ENCODE data around the gene ARGLU1. TPM values are rescaled to one million over a fixed set of nuclear protein-coding genes. Genes with fewer than 3 reads are reported as not detected.

ARGLU1 gene, protein sequence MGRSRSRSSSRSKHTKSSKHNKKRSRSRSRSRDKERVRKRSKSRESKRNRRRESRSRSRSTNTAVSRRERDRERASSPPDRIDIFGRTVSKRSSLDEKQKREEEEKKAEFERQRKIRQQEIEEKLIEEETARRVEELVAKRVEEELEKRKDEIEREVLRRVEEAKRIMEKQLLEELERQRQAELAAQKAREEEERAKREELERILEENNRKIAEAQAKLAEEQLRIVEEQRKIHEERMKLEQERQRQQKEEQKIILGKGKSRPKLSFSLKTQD
- 100 to 1,000 TPM in 1 of 4 donors, 10 to 100 TPM in 3; 43.8 to 164 (median 56.0) TPM for polyA plus RNA-seq
- long read RNA-seq, donor 1 = 0 reads
- long read RNA-seq, donor 2, full-length matches to known transcripts = 23 of 66 reads
- long read RNA-seq, donor 2, partial matches to known transcripts = 43 of 66 reads
- long read RNA-seq, donor 2, other reads (novel, unspliced or antisense) = 0 of 66 reads
- long read RNA-seq, donor 3, full-length matches to known transcripts = 6 of 172 reads
- long read RNA-seq, donor 3, partial matches to known transcripts = 166 of 172 reads
- long read RNA-seq, donor 3, other reads (novel, unspliced or antisense) = 0 of 172 reads
- long read RNA-seq, donor 4 = 0 reads
- long read RNA-seq, donor 5, full-length matches to known transcripts = 4 of 38 reads
- long read RNA-seq, donor 5, partial matches to known transcripts = 34 of 38 reads
- long read RNA-seq, donor 5, other reads (novel, unspliced or antisense) = 0 of 38 reads
- long read RNA-seq, donor 6, full-length matches to known transcripts = 13 of 110 reads
- long read RNA-seq, donor 6, partial matches to known transcripts = 97 of 110 reads
- long read RNA-seq, donor 6, other reads (novel, unspliced or antisense) = 0 of 110 reads
- long read RNA-seq, donor 7 = 0 reads
- long read RNA-seq, donor 8, full-length matches to known transcripts = 3 of 20 reads
- long read RNA-seq, donor 8, partial matches to known transcripts = 17 of 20 reads
- long read RNA-seq, donor 8, other reads (novel, unspliced or antisense) = 0 of 20 reads
- long read RNA-seq, donor 9, full-length matches to known transcripts = 5 of 60 reads
- long read RNA-seq, donor 9, partial matches to known transcripts = 55 of 60 reads
- long read RNA-seq, donor 9, other reads (novel, unspliced or antisense) = 0 of 60 reads
- long read RNA-seq, donor 10, full-length matches to known transcripts = 41 of 224 reads
- long read RNA-seq, donor 10, partial matches to known transcripts = 183 of 224 reads
- long read RNA-seq, donor 10, other reads (novel, unspliced or antisense) = 0 of 224 reads

DNA sequence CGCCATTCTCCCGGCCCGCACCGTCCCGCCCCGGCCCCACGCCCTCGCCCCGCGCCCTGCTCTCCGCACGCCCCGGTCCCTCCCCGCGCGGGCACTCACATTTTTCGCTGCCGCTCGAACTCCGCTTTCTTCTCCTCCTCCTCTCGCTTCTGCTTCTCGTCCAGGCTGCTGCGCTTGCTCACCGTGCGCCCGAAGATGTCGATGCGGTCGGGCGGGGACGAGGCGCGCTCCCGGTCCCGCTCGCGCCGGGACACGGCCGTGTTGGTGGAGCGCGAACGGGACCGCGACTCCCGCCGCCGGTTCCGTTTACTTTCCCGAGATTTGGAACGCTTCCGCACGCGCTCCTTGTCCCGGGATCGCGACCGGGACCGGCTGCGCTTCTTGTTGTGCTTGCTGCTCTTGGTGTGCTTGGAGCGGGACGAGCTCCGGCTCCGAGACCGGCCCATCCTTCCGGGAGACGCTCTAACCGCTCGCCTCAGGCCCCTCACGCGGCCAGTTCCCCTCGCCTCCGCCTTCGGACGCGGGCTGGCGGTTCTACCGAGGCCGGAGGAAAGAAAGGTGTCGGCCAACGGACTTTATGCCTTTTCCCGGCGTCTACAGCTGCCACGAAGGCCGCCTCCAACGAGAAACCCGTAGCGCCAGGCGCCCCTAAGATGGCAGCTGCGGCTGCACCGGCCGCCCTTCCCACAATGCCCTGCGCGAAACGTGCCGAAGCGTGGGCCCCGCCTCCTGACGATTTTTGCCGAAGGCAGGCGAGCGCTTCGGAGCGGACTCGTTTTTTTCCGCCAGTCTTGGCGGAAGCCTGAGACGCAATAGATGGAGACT lies at the start of gene ARGLU1:
Gene ARGLU1, minus strand, starts transcription at position 664 of the 825 bp plus-strand sequence. Its CDS starts 218 bp downstream, at position 446.
- H3K4me1 ChIP-seq (ENCODE audit: control insufficient read depth in 3 of 3, insufficient read depth in 2 of 3, low read depth in 1 of 3, low read length in 2 of 3) = peaks cover 4 to 32% (median 23%) of the 10 kb centered on the region in 3 donors
- peak; percentile 94 to 98 for DNase-seq
- H3K36me3 ChIP-seq (ENCODE audit: control insufficient read depth in 3 of 3, insufficient read depth in 2 of 3, low read depth in 1 of 3, low read length in 3 of 3) = no peaks in the 10 kb centered on the region
- no peaks in the 10 kb centered on the region for H3K27me3 ChIP-seq (ENCODE audit: control insufficient read depth in 3 of 3, insufficient read depth in 3 of 3, low read length in 3 of 3)
- FAIRE-seq = peak; percentile 85
- H3K27ac ChIP-seq (ENCODE audit: low read depth in 1 of 3, low read length in 2 of 3) = peak within 1 kb of the TSS; percentile 89 to 98 (median 97)
- H3K4me3 ChIP-seq (ENCODE audit: low read depth in 1 of 3, low read length in 3 of 3) = peak within 1 kb of the TSS; percentile 89 to 98 (median 93)
- H3K9me3 ChIP-seq (ENCODE audit: control insufficient read depth in 2 of 2, insufficient read depth in 1 of 2, low read depth in 1 of 2, low read length in 1 of 2) = no peaks in the 10 kb centered on the region
- WGBS, 3 donors = 0 to 1% (median 1%) methylated on average over 107 to 108 of the region's 108 CpGs

DNA sequence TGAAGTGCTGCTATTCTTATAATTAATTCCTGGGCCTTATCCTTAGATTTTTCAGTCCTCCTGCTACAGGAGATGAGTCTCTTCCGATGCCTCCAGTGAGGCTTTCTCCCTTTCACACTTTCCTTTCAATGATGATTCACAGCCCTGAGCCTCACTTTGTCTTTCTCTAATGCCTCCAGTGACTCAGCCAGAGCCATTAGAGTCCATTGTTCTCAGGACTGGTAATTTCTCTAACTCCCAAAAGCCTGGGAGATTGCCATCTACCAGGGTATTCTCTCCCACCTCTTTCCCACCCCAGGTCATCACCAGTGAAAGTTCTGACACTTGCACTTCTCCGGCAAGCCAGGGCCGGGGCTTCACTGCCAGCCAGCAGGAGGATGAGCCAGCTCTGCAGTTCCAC lies 49.6 kb upstream of the ARGLU1 start:
- no peaks in the 10 kb centered on the region for H3K36me3 ChIP-seq (ENCODE audit: control insufficient read depth in 3 of 3, insufficient read depth in 2 of 3, low read depth in 1 of 3, low read length in 3 of 3)
- WGBS, 3 donors = 89 to 93% (median 91%) methylated on average over 3 of the region's 3 CpGs
- no peaks in the 10 kb centered on the region for H3K27me3 ChIP-seq (ENCODE audit: control insufficient read depth in 3 of 3, insufficient read depth in 3 of 3, low read length in 3 of 3)
- H3K9me3 ChIP-seq (ENCODE audit: control insufficient read depth in 2 of 2, insufficient read depth in 1 of 2, low read depth in 1 of 2, low read length in 1 of 2) = no peaks in the 10 kb centered on the region
- FAIRE-seq (no peak), DNase-seq (no peak)
- peaks cover 0 to 7% (median 6%) of the 10 kb centered on the region in 3 donors for H3K4me1 ChIP-seq (ENCODE audit: control insufficient read depth in 3 of 3, insufficient read depth in 2 of 3, low read depth in 1 of 3, low read length in 2 of 3)
- no peak overlapping the region for H3K27ac ChIP-seq (ENCODE audit: low read depth in 1 of 3, low read length in 2 of 3)
- H3K4me3 ChIP-seq (ENCODE audit: low read depth in 1 of 3, low read length in 3 of 3) = no peak overlapping the region

DNA sequence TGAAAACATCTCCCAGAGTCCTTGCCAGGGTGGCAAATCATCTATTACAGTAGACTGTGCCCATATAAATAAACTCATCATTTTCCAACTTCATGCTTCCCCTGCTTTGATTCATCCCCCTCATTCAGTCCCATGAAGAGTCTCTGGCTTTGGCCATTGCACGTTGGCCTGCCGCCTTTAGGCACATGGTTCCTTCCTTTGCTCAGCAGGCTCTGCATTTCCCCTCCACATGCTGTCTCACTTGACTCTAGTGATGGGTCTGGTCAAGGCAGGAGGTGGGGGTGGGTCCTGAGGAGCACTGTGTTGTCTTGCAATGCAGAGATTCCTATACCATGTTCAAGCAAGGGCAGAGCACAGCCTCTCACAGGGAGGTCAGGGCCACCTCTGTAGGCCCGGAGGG lies 48.8 kb upstream of the ARGLU1 start:
- H3K4me1 ChIP-seq (ENCODE audit: control insufficient read depth in 3 of 3, insufficient read depth in 2 of 3, low read depth in 1 of 3, low read length in 2 of 3) = peaks cover 0 to 9% (median 8%) of the 10 kb centered on the region in 3 donors
- WGBS, 3 donors = 85 to 95% (median 95%) methylated on average over 3 of the region's 3 CpGs
- H3K4me3 ChIP-seq (ENCODE audit: low read depth in 1 of 3, low read length in 3 of 3) = no peak overlapping the region
- H3K36me3 ChIP-seq (ENCODE audit: control insufficient read depth in 3 of 3, insufficient read depth in 2 of 3, low read depth in 1 of 3, low read length in 3 of 3) = no peaks in the 10 kb centered on the region
- H3K9me3 ChIP-seq (ENCODE audit: control insufficient read depth in 2 of 2, insufficient read depth in 1 of 2, low read depth in 1 of 2, low read length in 1 of 2) = no peaks in the 10 kb centered on the region
- FAIRE-seq (no peak), DNase-seq (no peak)
- H3K27ac ChIP-seq (ENCODE audit: low read depth in 1 of 3, low read length in 2 of 3) = no peak overlapping the region
- no peaks in the 10 kb centered on the region for H3K27me3 ChIP-seq (ENCODE audit: control insufficient read depth in 3 of 3, insufficient read depth in 3 of 3, low read length in 3 of 3)

DNA sequence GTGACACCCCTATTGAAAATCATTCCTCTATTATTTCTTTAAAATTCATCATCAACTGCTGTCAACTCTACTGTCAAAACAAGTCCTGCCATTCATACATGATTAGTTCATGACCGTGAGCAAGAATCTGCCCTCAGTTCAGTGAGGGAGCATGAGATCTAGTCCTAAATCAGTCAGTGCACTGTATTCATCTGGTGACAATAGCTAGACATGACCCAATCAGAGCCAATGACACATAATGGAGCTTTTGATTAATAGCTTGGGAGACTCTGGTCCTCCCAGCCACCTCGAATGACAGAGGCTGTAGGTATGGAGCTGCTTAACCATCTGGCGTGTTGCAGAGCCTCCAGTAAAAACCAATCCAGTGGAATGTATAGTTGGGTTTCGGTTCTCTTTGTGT lies 46.9 kb upstream of the ARGLU1 start:
- 87 to 92% (median 91%) methylated on average over 4 of the region's 4 CpGs for WGBS, 3 donors

DNA sequence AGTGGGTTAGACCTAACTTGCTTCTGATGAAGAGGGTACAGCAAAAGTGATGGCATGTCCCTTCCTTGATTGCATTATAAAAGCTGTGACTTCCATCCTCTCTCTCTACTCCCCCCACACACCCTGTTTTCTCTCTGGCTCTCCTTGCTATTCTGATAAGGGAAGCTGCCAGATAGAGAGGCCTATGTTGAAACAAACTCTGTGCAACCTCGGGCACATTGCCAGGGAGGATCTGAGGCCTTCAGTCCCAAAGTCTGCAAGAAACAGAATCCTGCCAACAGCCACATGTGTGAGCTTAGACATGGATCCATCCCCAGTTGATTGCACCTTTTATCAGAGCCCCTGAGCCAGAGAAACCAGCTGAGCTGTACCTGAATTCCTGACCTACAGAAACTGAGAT lies 44.8 kb upstream of the ARGLU1 start:
- FAIRE-seq = no peak
- Histone ChIP-seq H3K36me3 (ENCODE audit: control insufficient read depth in 3 of 3, insufficient read depth in 2 of 3, low read depth in 1 of 3, low read length in 3 of 3) (no peaks in the 10 kb centered on the region), H3K27me3 (ENCODE audit: control insufficient read depth in 3 of 3, insufficient read depth in 3 of 3, low read length in 3 of 3) (no peaks in the 10 kb centered on the region), H3K27ac (ENCODE audit: low read depth in 1 of 3, low read length in 2 of 3) (no peak overlapping the region), H3K9me3 (ENCODE audit: control insufficient read depth in 2 of 2, insufficient read depth in 1 of 2, low read depth in 1 of 2, low read length in 1 of 2) (no peaks in the 10 kb centered on the region), H3K4me1 (ENCODE audit: control insufficient read depth in 3 of 3, insufficient read depth in 2 of 3, low read depth in 1 of 3, low read length in 2 of 3) (peaks cover 0 to 2% (median 2%) of the 10 kb centered on the region in 3 donors), H3K4me3 (ENCODE audit: low read depth in 1 of 3, low read length in 3 of 3) (no peak overlapping the region)
- DNase-seq = peak; percentile 51 to 87
- 4 to 10% (median 7%) methylated on average over 1 of the region's 1 CpG for WGBS, 3 donors

More for the DNA sequence above, 46.9 kb upstream of the ARGLU1 start:
- no peak for FAIRE-seq
- H3K4me1 ChIP-seq (ENCODE audit: control insufficient read depth in 3 of 3, insufficient read depth in 2 of 3, low read depth in 1 of 3, low read length in 2 of 3) = peaks cover 0 to 9% (median 8%) of the 10 kb centered on the region in 3 donors
- no peaks in the 10 kb centered on the region for H3K36me3 ChIP-seq (ENCODE audit: control insufficient read depth in 3 of 3, insufficient read depth in 2 of 3, low read depth in 1 of 3, low read length in 3 of 3)
- no peak overlapping the region for H3K27ac ChIP-seq (ENCODE audit: low read depth in 1 of 3, low read length in 2 of 3)
- no peak overlapping the region for H3K4me3 ChIP-seq (ENCODE audit: low read depth in 1 of 3, low read length in 3 of 3)
- no peak for DNase-seq
- no peaks in the 10 kb centered on the region for H3K27me3 ChIP-seq (ENCODE audit: control insufficient read depth in 3 of 3, insufficient read depth in 3 of 3, low read length in 3 of 3)
- H3K9me3 ChIP-seq (ENCODE audit: control insufficient read depth in 2 of 2, insufficient read depth in 1 of 2, low read depth in 1 of 2, low read length in 1 of 2) = no peaks in the 10 kb centered on the region

DNA sequence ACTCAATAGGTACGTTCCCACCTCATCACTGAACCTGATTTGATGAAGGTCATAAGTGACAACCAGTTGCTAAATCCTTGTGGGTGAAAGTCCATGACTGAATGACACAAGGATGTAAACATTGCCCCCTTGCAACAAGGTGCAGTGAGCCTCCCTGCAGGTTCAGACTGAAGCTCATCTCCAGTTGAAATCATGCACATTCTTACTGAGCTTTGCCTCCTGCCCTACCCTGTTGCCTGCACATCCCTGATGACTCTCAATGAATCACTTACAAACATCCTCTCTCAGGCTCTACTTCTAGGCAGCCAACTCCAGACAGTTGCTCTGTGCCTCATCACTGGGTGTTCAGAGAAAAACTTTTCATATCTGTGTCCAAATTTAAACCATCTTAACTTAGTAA lies 42.5 kb upstream of the ARGLU1 start:
- WGBS, 3 donors = 5 to 79% (median 62%) methylated on average over 1 of the region's 1 CpG
- Histone ChIP-seq H3K4me1 (ENCODE audit: control insufficient read depth in 3 of 3, insufficient read depth in 2 of 3, low read depth in 1 of 3, low read length in 2 of 3) (peaks cover 0 to 2% (median 2%) of the 10 kb centered on the region in 3 donors), H3K27ac (ENCODE audit: low read depth in 1 of 3, low read length in 2 of 3) (no peak overlapping the region), H3K27me3 (ENCODE audit: control insufficient read depth in 3 of 3, insufficient read depth in 3 of 3, low read length in 3 of 3) (no peaks in the 10 kb centered on the region), H3K9me3 (ENCODE audit: control insufficient read depth in 2 of 2, insufficient read depth in 1 of 2, low read depth in 1 of 2, low read length in 1 of 2) (no peaks in the 10 kb centered on the region), H3K4me3 (ENCODE audit: low read depth in 1 of 3, low read length in 3 of 3) (no peak overlapping the region), H3K36me3 (ENCODE audit: control insufficient read depth in 3 of 3, insufficient read depth in 2 of 3, low read depth in 1 of 3, low read length in 3 of 3) (no peaks in the 10 kb centered on the region)
- DNase-seq (peak in 1 of 2 donors; percentile 65), FAIRE-seq (no peak)

DNA sequence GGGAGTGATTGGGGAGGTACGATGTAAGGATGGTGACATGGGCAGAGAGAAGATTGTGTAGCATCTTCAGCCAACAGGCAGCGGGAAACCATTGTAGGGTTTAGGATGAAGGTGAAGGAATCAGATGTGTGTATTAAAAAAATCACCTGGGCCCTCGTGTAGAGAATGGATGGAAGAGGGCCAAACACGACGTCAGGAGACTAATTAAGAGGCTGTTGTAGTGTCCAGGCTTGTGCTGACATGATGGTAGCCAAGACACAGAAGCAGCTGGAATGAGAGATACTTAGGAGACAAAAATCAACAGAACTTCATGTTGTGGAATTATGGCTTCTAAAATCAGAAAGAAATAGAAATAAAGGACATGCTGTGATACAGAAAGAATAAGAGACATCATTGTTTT lies 41.2 kb upstream of the ARGLU1 start:
- FAIRE-seq = no peak
- Histone ChIP-seq H3K27me3 (ENCODE audit: control insufficient read depth in 3 of 3, insufficient read depth in 3 of 3, low read length in 3 of 3) (no peaks in the 10 kb centered on the region), H3K4me1 (ENCODE audit: control insufficient read depth in 3 of 3, insufficient read depth in 2 of 3, low read depth in 1 of 3, low read length in 2 of 3) (peaks cover 0 to 2% (median 2%) of the 10 kb centered on the region in 3 donors), H3K27ac (ENCODE audit: low read depth in 1 of 3, low read length in 2 of 3) (no peak overlapping the region), H3K4me3 (ENCODE audit: low read depth in 1 of 3, low read length in 3 of 3) (no peak overlapping the region), H3K9me3 (ENCODE audit: control insufficient read depth in 2 of 2, insufficient read depth in 1 of 2, low read depth in 1 of 2, low read length in 1 of 2) (no peaks in the 10 kb centered on the region), H3K36me3 (ENCODE audit: control insufficient read depth in 3 of 3, insufficient read depth in 2 of 3, low read depth in 1 of 3, low read length in 3 of 3) (no peaks in the 10 kb centered on the region)
- WGBS, 3 donors = 59 to 66% (median 61%) methylated on average over 5 of the region's 5 CpGs
- DNase-seq = no peak

Data from small intestine (tissue), 16 donors.